HG02852 (cell line): ENCODE data around the gene TEX52.

Source experiments
- ATAC-seq: cut with Tn5 transposase; IDR thresholded peaks from one replicate; pipeline ENCODE4 v1.9.1; 2021; ENCODE audit warnings: mild to moderate bottlenecking, moderate library complexity; ENCODE audit not compliant: unreplicated experiment

The TEX52 gene

DNA sequence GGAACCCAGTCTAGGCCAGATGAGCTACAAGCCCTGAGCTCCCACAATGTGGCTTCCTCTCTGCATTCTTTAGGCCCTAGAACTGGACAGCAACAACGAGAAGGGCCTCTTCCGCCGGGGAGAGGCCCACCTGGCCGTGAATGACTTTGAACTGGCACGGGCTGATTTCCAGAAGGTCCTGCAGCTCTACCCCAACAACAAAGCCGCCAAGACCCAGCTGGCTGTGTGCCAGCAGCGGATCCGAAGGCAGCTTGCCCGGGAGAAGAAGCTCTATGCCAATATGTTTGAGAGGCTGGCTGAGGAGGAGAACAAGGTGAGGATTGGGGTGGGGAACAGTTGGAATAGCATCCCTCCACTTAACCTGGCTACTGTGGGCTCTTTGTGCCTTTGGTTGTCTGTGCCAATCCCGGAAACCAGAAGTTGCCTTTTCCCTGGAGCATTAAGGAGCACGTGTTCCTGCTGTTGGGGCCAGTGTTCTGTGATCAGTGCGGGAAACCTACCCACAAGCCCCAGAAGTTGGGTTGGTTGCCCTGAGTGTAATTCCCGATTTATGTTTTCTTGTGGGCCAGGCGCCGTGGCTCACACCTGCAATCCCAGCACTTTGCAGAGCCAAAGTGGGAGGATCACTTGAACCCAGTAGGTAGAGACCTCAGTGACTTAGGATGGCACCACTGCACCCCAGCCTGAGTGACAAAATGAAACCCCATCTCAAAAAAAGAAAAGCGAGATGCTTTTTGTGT is 55.6 kb downstream of the TEX52 start:
- no peak for ATAC-seq

DNA sequence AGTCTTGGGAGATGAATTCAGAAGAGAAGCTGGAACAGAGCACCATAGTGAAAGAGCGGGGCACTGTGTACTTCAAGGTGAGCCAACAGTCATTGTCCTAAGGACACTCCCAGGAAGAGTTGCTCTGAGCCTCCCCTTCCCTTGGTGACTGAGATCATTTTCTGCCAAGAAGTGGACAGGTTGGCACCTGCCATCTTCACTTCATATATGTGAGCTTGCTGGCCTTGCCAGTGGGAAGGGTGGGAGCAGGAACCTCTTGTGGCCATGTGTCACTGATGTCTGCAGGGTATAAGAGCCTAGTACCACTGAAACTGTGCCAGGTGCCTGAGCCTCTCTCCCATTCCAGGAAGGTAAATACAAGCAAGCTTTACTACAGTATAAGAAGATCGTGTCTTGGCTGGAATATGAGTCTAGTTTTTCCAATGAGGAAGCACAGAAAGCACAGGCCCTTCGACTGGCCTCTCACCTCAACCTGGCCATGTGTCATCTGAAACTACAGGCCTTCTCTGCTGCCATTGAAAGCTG is 56.7 kb downstream of the TEX52 start:
- ATAC-seq = no peak
